NCI-H526 (cell line): ENCODE results near the gene CBR4.

Experiments
- DNase-seq, 2 experiments: peaks; one replicate each; lab custom pipeline; 2025; lab: John Stamatoyannopoulos, UW

Gene CBR4

DNA sequence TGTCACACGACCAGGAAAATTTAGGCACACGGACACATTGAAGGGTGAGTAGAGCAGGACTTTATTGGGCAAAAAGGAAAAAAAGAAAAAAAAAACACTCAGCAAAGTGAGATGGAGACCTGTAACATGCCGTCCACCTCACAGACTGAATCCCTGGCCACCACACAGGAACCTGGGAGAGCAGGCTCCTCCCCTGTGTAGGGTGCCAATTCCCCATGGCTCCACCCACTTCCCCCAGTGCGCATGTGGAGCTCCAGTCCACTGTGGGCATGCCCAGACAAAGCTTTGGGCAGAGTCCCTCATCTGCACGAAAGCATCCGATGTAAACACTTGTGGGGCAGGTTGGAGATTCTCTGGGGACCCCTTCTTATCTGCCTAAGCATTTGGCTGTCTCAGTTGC, 23.6 kb upstream of the CBR4 start:
- peak; percentile 14 to 47 for DNase-seq

DNA sequence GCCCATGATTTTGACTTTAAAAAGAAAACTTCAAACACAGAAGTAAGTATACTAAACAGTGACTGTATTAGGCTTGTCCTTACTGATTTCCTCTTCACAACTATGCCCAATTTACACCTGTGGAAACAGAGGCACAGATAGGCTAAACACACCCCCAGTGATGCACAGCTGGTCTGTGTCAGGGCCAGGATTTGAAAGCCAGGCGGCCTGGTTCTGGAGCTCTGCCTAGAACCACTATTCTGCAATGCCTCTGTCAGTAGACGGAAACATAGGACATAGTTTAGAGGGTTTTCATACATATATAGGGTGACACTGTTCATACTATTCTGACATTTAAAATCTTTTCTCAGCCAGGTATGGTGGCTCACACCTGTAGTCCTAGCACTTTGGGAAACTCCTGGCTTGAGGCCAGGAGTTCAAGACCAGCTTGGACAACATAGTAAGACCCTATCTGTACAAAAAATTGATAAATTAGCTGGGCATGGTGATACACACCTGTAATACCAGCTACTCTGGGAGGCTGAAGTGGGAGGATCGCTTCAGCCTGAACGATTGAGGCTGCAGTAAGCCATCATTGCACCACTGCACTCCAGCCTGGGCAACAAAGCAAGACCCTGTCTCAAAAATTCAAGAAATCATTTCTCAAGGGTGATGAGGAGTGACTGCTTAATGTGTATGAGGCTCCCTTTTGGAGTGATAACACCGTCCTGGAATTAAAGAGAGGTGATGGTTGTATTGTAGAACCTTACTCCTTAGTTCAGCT, 23.0 kb upstream of the CBR4 start:
- DNase-seq = no peak

DNA sequence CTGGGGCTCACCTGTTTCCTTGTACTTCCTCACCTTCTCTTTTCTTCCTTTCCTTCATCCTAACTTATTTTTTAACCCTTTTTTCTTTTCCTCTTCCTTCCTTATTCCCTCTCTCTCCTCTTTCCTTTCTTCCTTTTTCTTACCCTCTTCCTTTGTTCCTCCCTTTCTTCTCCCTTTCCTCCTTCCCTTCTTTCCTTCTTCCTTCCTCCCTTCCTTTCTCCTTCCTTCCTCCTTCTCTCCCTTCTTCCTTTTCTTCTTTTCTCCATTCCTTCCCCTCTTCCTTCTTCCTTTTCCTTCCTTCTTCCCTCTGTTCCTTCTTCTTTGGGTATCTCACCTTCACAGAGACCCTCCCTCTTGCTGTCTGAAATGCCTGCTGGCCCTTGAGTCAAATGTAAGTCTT, 22.1 kb upstream of the CBR4 start:
- no peak for DNase-seq

DNA sequence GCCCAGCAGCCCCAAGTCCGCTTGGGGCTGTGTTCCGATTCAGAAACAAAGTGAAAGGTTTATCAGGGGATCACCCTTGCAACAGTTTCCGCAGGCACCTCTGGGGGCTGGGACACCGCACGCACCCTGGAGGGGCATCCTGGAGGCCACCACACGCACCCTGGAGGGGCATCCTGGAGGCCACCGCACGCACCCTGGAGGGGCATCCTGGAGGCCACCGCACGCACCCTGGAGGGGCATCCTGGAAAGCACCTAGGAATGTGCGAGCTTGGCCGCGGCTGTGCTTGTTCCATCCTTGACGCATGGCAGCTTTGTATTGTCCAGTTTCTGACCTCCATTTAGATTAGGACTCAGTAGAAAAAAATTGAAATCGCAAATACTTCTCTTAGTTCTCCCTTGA, 21.3 kb upstream of the CBR4 start:
- DNase-seq = no peak

DNA sequence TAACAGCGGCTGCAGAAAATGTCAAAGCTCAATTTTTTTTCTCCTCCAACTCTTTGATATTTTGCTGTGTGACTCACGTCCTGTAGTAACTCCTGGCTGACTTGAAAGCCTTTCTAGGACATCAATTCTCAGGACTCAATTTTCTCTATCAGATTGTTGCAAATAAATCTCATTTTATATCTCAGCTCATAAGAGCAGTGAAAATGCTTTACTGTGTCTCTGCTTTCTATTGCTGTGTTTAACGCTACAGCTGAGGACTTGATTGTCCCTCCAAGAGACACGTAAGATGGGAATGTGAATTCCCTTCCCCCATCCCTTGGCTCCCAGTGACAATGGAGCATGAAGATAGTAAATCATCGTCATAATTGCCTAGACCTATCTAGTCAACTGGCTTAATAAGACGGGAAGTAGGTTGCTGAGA, 20.5 kb upstream of the CBR4 start:
- DNase-seq = no peak

DNA sequence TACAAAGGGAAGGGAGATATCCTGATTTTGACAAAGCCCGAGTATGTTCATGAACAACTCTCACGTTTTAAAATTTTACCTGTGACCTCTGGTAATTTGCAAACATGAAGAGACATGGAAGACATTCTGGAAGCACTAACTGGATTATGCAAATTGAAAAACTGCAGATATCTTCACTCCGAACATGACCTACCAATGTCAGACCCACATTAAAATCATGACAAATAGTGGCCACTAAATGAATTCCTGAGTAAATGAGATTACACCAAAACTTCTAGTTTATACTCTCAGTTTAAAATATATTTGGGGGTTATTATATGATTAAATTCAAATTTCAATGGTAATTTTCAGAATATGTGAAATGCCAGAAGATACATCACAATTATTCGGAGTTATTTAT, 19.9 kb upstream of the CBR4 start:
- DNase-seq = no peak

DNA sequence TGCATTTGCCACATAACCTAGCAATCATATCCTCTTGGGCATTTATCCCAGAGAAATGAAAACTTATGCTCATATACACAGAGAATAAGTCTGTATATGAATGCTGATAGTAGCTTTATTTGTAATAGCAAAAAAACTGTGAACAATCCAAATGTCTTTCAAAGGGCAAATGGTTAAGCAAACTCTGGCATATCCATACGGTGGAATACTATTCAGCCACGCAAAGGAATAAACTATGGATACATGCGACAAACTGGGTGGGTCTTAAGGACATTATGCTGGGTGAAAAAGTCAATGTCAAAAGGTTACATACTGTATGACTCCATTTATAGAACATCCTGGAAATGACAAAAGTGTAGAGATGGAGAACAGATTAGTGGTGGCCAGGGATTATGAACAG, 17.6 kb upstream of the CBR4 start:
- no peak for DNase-seq

DNA sequence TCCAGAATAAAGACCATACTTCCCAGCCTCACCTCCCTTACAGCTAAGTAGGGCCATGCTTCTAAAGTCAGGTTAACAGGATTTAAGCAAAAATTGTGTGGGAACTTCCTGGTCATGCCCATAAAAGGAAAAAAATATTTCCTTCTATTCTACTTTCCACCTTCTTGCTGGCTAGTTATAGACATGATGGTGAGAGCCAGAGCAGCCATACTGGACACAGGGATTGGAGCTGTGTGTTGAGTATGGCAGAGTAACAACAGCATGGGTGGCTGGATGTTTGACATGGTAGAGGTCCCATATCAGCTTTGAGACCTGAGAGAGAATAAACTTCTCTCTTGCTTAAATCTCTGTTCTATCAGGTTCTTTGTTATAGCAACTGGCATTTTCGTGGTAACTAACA, 15.1 kb upstream of the CBR4 start:
- DNase-seq = peak in 1 of 2 experiments; percentile 39

DNA sequence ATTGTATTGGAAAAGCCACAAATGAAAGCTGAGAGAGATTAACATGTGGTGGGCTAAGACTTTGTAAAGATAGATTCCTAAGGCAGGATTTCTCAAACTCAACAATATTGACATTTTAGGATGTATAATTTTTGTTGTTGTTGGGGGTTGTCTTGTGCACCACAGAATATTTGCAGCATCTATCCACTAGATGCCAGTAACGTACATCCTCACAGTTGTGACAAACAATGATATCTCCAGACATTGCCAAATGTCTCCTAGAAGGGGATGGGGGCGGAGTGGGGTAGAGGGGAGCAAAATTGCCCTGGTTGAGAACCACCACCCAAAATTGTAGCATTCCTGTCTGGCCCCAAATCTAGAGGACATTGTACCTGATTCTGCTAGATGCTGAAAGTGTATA, 14.7 kb upstream of the CBR4 start:
- DNase-seq = peak in 1 of 2 experiments; percentile 76

DNA sequence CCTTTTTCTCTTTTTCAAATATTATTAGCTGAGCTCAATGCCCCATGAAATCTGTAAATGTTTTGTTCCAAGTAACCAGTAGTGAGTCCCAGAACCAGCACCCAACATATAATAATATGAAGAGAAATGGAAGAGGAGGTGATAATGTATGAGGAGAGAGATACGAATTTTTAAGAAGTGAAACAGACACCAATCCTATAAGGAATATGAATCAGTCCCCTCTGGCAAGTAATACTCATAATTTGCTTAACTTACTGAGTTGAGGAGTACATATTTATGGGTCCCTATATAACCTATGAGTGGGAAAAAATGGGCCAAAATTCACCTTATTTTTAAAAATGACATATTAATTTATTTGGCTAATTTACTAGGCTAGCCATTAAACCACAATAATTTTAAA, 8.4 kb upstream of the CBR4 start:
- no peak for DNase-seq

DNA sequence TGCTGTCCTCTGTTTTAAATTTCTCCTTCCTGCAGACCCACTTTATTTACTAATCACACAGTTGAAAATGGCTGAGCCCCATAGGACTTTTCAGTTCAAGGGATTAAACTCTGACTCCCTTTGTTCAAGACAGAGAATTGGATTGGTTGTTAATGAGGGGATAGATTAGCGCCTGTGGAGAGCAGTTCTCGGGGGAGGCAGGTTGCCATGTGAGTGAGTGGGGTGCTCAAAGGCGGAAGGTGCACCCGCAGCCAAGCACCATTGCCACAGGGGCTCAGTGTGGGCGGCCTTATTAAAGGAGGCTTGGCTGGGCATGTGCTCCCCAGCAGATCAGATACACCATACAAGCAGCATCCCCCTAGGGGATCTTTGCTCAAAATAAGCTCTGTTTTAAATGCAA, 7.9 kb upstream of the CBR4 start:
- DNase-seq = no peak

DNA sequence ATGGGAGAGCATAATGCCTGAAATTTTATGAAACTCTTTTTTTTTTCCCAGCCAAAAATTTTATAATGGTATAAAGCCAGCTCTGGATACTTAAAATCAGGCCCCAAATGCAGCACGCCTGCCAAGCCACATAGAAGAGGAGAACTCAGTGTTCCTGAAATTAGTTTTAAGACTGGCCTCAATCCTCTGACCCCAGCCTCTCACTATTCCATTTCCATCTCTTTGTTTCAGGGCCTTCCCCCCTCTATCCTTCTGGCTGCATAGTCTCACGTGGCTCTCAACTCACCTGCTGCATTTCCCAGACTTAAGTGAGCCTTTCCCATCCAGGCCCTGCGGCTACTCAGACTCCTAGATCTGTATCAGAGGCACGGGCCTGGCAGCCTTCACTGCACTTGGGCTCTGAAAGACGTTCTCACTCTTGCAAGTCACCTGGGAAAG, 5.2 kb upstream of the CBR4 start:
- DNase-seq = no peak

DNA sequence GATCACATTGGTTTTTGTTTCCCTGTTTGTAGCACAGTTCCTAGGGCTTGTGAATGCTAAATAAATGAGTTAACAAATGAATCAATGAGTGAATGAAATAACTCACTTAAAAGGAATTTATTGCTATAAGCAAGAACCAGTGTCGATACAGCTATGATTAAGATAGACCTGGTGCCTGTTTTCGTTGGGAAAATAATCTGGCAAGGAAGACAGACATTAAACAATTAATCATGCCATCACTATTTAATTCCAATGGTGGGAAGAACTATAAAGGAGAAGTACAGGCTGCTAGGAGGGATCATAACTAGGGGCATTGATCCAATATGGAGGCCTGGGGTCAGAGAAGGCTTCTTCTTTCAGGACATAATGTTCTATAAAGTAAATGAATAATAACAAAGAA, 4.5 kb upstream of the CBR4 start:
- no peak for DNase-seq

DNA sequence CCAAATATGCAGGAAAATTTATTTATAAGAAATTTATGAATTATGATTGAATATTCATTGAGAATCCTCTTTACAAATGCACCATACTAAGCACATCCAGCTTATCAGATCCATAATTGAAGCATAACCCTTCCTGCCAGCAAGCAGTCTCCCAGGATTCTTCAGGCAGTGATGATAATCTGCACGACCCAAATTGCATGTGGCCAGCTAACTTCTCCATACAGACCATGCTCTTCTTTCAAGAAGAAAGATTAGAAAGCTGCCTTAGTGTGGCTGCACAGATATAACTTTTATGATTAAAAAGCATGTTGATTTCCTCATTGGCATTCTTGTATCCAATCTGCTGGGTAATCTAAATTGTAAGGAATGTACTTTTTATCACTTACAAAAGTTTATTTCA, 3.3 kb upstream of the CBR4 start:
- DNase-seq = no peak

DNA sequence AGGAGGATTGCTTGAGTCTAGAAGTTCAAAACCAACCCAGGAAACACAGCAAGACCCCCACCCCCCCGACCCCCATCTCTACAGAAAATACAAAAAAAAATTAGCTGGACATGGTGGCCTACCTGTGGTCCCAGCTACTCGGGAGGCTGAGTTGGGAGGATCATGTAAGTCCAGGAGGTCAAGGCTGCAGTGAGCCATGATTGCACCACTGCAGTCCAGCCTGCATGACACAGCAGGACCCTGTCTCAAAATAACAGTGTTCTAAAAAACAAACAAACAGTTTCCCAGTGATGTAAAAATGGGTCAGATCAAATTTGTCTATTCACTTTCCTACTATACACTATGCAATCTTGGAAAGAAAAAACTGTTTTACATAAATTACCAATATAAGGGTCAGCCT, 2.0 kb upstream of the CBR4 start:
- no peak for DNase-seq

DNA sequence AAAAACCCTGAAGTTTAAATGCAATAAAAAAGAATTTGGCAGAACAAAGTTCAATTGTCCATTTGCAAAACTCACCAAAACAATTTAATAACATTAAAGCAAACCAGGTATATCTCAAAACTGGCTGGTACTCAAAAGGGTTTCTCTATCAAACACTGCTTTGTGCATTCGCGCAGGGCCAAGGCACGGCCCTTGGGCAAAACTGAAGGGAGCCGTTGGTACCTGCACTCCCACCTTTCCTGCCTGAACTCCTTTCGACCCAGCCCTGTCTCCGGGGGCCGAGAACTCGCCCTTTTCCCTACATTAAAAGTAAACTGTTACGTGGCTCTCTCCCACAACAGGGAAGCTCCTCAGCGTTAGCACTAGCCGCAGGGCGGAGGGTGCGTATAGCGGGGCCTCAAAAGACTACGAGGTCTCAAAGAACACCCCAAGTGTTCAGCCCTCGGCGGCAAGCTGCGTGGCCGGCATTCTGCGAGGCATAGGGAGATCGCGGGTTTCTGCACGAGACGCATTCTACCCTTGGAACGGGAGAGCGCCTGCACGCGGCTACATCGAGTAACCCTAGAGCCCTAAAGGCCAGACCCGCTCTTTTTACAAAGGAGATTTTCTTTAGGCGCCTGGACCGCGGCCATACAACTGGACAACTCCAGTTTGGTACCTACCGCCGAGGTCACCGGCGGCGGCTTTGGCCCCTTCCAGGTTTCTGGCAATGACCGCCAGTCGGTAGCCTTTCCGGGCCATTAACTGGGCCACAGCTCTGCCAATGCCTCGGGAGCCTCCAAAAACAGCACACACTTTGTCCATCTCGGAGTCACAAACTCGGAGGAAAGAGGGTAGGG, 550 bp downstream of the CBR4 start:
- peak; percentile 64 to 81 for DNase-seq

DNA sequence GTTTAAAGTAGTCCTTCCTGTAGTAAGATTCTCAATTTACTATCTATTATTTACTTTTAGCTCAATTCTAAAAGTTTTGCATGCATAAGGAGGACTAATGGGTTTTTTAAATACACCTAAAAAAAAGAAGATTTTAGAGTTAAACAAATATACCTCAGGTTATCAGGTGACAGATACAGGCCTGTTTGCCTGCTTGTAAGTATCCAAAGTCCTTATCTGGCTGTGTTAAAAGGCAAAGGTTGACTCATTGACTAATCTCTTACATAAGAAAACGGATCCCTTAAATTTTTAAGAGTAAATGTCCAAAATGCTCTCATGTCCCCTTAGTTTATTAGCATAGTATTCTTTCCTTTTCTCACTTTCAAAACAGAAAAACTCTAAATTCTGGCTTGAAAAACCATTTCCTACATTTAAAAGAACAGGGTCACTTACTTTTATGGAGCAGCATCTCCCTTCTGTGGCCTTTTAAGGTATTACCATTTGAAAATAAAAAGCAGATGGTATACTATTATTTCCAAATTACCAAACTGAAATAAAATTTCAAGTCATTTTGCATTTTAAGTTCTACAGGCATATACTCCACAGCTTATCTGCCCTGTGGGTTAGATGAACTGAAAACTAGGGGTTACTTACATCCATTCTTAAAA, 4.5 kb downstream of the CBR4 start:
- no peak for DNase-seq

DNA sequence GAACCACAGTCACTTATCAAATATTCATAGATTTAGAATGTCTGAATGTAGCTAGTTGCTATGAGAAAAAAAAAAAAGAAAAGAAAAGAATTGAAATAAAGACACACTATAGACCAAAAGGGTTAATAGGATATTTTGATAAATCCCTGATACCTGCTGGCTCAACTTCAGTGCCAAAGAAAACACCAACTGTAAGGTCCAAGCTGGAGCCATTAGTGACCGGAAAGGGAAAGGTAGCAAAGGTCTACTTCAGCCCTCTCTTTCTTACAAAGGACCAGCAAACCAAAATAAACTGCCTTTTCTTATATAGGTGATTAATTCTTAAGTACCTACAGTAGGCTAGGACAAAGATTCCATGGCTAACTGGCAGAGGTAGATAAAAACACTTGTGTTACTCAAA, 9.7 kb downstream of the CBR4 start:
- no peak for DNase-seq

DNA sequence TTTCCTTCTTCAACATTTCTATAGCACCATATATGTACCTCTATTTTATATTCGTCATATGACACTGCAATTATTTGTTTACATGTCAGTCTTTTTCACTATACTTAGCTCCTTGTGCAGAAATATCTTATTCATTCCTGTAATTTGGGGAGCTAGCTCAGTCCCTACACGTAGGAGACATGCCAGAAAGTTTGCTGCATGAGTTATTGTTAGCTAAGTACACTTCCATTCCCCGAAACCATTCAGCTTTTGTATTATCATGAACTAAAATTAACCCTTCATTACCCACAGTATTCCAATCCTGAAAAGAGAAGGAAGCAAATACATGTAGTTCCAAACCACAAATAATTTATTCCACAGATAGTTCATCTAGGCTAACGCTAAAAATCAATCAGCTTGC, 10.2 kb downstream of the CBR4 start:
- no peak for DNase-seq

DNA sequence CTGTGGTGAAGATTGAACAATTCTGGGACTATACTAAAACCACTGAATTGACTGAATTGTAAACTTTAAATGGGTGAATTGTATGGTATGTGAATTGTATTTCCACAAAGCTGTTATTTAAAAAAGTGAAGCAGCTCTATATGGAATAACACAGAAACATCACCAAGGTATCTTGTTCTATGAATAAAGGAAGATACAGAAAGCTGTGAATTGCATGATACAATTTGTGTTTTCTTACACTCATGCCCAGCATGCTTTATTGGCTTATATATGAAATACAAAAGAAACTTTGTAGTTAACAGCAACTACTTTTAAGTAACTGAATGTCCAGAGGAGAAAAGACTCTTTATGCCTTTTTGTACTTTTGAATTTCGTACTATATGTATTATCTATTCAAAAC, 11.5 kb downstream of the CBR4 start:
- DNase-seq = no peak

DNA sequence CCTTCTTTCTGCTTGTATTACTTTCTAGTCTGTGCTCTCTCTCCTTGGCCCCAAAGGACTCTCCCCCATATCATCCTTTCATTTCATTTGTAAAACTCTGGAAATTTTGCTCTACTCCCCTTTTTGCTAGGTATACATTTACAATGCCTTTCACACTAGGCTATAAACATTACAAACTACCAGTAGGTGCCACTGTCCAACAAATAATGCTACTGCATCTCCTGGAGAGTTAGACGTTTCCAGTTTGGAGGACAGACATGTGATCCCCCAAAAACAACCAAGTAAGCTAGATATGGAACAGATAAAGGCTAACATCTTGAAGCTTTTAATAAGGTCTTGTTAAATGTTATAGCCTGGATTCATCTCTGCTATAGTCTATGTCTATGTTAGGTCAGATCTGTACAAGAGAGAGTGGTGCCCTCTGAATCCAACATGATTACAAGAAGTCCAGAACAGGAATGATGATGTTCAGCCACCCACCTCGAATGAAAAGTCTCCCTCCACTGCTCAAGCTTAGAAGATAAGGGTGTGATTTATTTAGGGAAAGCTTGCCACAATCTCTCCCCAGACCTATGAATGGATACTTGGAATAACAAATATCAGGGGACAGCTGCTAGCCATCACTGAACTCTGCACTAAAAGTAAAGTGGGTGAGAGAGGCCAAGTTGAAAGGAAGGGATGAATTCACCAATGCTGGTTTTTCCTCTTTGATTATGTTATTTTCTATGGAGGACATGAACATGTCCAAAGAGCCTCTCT, 14.3 kb downstream of the CBR4 start:
- DNase-seq = peak in 1 of 2 experiments; percentile 21

DNA sequence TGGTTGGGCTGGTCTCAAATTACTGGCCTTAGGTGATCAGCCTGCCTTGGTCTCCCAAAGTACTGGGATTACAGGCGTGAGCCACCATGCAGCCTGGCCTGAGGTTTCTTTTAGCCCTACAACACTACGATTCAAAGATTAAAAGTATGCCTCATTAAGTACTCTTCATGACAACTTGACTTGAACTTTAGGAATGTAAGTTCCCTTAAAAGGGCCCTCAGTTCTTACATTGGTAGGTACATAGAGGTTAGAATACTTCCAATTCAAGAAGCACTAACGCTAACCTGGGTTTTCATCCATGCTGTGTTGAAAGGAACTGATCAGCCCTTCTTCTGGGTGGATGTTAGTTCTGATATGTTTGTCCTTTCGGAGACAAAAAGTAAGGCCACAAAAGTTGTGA, 15.1 kb downstream of the CBR4 start:
- DNase-seq = no peak
